Measurements from ENCODE around the gene COA5. TPM values are rescaled to one million over a fixed set of nuclear protein-coding genes. Genes with fewer than 3 reads are reported as not detected.

COA5 gene
- total RNA-seq, 1 donor, result 17.4 TPM

GRCh38 chr2:98561902-98562695 is 46.2 kb downstream of the COA5 start:
- H3K27me3 ChIP-seq (ENCODE audit: insufficient read depth, low read length), result no peaks in the 10 kb centered on the region
- no peaks in the 10 kb centered on the region for H3K79me2 ChIP-seq (ENCODE audit: insufficient read depth, low read length)
- H3K4me2 ChIP-seq (ENCODE audit: insufficient read depth, low read length), result no peak overlapping the region
- H3K4me1 ChIP-seq (ENCODE audit: insufficient read depth, low read length), result peaks cover 29% of the 10 kb centered on the region
- peak overlapping the region; percentile 77 for H3K27ac ChIP-seq (ENCODE audit: low read depth, low read length)
- H4K20me1 ChIP-seq (ENCODE audit: insufficient read depth, low read length), result no peaks in the 10 kb centered on the region
- peak overlapping the region; percentile 17 for H2AFZ ChIP-seq (ENCODE audit: low read length)
- no peaks in the 10 kb centered on the region for H3K9me3 ChIP-seq (ENCODE audit: low read depth, low read length)
- no peak overlapping the region for H3K4me3 ChIP-seq (ENCODE audit: insufficient read depth, low read length)
- DNase-seq (ENCODE audit: insufficient read length, low spot score, missing footprints), result peak; percentile 57
- no peak for TF ChIP-seq CTCF (IDR thresholded peaks at IDR 0.05; ENCODE audit: extremely low read depth, low read depth, low read length)
- no peaks in the 10 kb centered on the region for H3K36me3 ChIP-seq (ENCODE audit: insufficient read depth, low read length)

GRCh38 chr2:98561018-98561417 is 47.3 kb downstream of the COA5 start:
- H4K20me1 ChIP-seq (ENCODE audit: insufficient read depth, low read length), result no peaks in the 10 kb centered on the region
- H3K27me3 ChIP-seq (ENCODE audit: insufficient read depth, low read length), result no peaks in the 10 kb centered on the region
- H3K4me2 ChIP-seq (ENCODE audit: insufficient read depth, low read length), result no peak overlapping the region
- no peak overlapping the region for H2AFZ ChIP-seq (ENCODE audit: low read length)
- H3K79me2 ChIP-seq (ENCODE audit: insufficient read depth, low read length), result no peaks in the 10 kb centered on the region
- H3K4me1 ChIP-seq (ENCODE audit: insufficient read depth, low read length), result peaks cover 29% of the 10 kb centered on the region
- no peaks in the 10 kb centered on the region for H3K36me3 ChIP-seq (ENCODE audit: insufficient read depth, low read length)
- no peak for DNase-seq (ENCODE audit: insufficient read length, low spot score, missing footprints)
- no peak overlapping the region for H3K4me3 ChIP-seq (ENCODE audit: insufficient read depth, low read length)
- H3K27ac ChIP-seq (ENCODE audit: low read depth, low read length), result no peak overlapping the region
- no peaks in the 10 kb centered on the region for H3K9me3 ChIP-seq (ENCODE audit: low read depth, low read length)
- no peak for TF ChIP-seq CTCF (IDR thresholded peaks at IDR 0.05; ENCODE audit: extremely low read depth, low read depth, low read length)

GRCh38 chr2:98560256-98560771 is 48.0 kb downstream of the COA5 start:
- Histone ChIP-seq H3K27me3 (ENCODE audit: insufficient read depth, low read length) (no peaks in the 10 kb centered on the region), H3K4me2 (ENCODE audit: insufficient read depth, low read length) (peak overlapping the region; percentile 67), H3K4me1 (ENCODE audit: insufficient read depth, low read length) (peaks cover 29% of the 10 kb centered on the region), H3K36me3 (ENCODE audit: insufficient read depth, low read length) (no peaks in the 10 kb centered on the region), H2AFZ (ENCODE audit: low read length) (peak overlapping the region; percentile 73), H3K9me3 (ENCODE audit: low read depth, low read length) (no peaks in the 10 kb centered on the region), H3K4me3 (ENCODE audit: insufficient read depth, low read length) (peak overlapping the region; percentile 24), H3K79me2 (ENCODE audit: insufficient read depth, low read length) (no peaks in the 10 kb centered on the region), H3K27ac (ENCODE audit: low read depth, low read length) (peak overlapping the region; percentile 70), H4K20me1 (ENCODE audit: insufficient read depth, low read length) (no peaks in the 10 kb centered on the region)
- DNase-seq (ENCODE audit: insufficient read length, low spot score, missing footprints), result peak; percentile 99
- TF ChIP-seq CTCF (IDR thresholded peaks at IDR 0.05; ENCODE audit: extremely low read depth, low read depth, low read length), result no peak

- Histone ChIP-seq H3K27me3 (ENCODE audit: insufficient read depth, low read length) (no peaks in the 10 kb centered on the region), H4K20me1 (ENCODE audit: insufficient read depth, low read length) (no peaks in the 10 kb centered on the region), H3K4me3 (ENCODE audit: insufficient read depth, low read length) (no peak overlapping the region), H3K4me2 (ENCODE audit: insufficient read depth, low read length) (peak overlapping the region; percentile 67), H3K4me1 (ENCODE audit: insufficient read depth, low read length) (peaks cover 29% of the 10 kb centered on the region), H3K36me3 (ENCODE audit: insufficient read depth, low read length) (peaks cover 4% of the 10 kb centered on the region), H3K79me2 (ENCODE audit: insufficient read depth, low read length) (no peaks in the 10 kb centered on the region), H3K27ac (ENCODE audit: low read depth, low read length) (peak overlapping the region; percentile 70), H3K9me3 (ENCODE audit: low read depth, low read length) (no peaks in the 10 kb centered on the region), H2AFZ (ENCODE audit: low read length) (no peak overlapping the region)
- TF ChIP-seq CTCF (IDR thresholded peaks at IDR 0.05; ENCODE audit: extremely low read depth, low read depth, low read length), result no peak
- peak; percentile 72 for DNase-seq (ENCODE audit: insufficient read length, low spot score, missing footprints)
Measured at GRCh38 chr2:98559581-98559980, 48.7 kb downstream of the COA5 start.

Measured in osteoblast (primary cell).